Bronchial epithelial cell (primary cell): ENCODE data around the gene CMTM2. TPM values are rescaled to one million over a fixed set of nuclear protein-coding genes. Genes with fewer than 3 reads are reported as not detected.
"Not testable (repeated sequence)": the region's sequence is repeated elsewhere in the genome, so short reads cannot be mapped to it uniquely, and the experiment has no call there.

ENCODE experiments used
- DNase-seq: peaks from one replicate; pipeline ENCODE4 v3.0.0-alpha.2; 2010; ENCODE audit warnings: low read depth
- FAIRE-seq: peaks from 2 replicates; lab custom pipeline; 2011; peaks lifted over from hg19 to GRCh38; lab: Jason Lieb, UNC
- H3K27me3 ChIP-seq: 2 replicates; pipeline ENCODE4 v1.5.1; 2011; ENCODE audit warnings: low read length; ENCODE audit not compliant: control insufficient read depth, insufficient read depth
- H3K36me3 ChIP-seq: 2 replicates; pipeline ENCODE4 v1.5.1; 2011; ENCODE audit warnings: low read length; ENCODE audit not compliant: control insufficient read depth, insufficient read depth
- H3K4me3 ChIP-seq: 2 replicates; pipeline ENCODE4 v1.5.1; 2011; ENCODE audit warnings: mild to moderate bottlenecking, low read depth, low read length, control low read depth
- total RNA-seq: library from RNA; depleted of rRNA; stranded (reverse); fragments of >200 nt; gene quantifications from 2 replicates; pipeline ENCODE4 v1.2.1, GENCODE V29; 2014
- TF ChIP-seq, protein P1 (sequence below): IDR thresholded peaks from 2 replicates; pipeline ENCODE4 v1.5.1; 2011; ENCODE audit warnings: mild to moderate bottlenecking, moderate library complexity, low read length, control low read depth, inconsistent platforms; ENCODE audit not compliant: insufficient read depth, severe bottlenecking

Gene CMTM2
- total RNA-seq, 1 donor from 2014 or later = not detected

DNA sequence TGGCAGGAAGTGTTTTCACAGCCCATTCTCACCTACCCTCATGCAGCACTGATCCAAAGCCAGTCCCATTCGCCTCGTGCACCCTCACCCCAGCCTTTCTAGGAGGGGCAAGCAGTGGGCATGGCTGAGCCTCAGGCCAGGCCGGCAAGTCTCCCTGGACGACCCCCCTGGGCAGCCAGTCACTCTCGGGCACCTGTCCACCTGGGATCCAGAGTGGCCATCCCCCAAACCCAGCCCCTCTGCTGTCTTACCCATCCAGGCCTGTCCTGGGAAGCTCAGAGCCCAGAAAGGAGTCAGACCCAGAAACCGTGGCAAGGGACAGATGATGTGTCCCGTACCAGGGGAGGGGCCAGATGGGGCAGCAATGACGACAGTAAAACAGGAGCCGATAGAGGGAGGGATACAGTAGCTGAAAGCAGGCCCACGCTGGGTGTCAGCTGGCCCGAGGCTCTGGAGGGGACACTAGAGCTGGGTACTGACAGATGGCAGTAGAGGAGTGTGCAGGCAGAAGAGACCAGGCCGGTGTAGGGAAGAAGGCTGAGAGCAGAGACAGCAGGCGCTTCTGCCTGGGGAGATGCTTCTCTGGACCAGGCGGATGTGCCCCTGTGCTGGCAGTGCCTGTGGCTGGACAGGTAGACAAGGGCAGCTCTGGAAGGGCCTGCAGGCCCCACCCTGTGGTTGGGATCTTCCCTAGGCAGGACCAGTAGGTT is 31.0 kb downstream of the CMTM2 start:
- TF ChIP-seq, protein P1, sequence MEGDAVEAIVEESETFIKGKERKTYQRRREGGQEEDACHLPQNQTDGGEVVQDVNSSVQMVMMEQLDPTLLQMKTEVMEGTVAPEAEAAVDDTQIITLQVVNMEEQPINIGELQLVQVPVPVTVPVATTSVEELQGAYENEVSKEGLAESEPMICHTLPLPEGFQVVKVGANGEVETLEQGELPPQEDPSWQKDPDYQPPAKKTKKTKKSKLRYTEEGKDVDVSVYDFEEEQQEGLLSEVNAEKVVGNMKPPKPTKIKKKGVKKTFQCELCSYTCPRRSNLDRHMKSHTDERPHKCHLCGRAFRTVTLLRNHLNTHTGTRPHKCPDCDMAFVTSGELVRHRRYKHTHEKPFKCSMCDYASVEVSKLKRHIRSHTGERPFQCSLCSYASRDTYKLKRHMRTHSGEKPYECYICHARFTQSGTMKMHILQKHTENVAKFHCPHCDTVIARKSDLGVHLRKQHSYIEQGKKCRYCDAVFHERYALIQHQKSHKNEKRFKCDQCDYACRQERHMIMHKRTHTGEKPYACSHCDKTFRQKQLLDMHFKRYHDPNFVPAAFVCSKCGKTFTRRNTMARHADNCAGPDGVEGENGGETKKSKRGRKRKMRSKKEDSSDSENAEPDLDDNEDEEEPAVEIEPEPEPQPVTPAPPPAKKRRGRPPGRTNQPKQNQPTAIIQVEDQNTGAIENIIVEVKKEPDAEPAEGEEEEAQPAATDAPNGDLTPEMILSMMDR = no peak
- DNase-seq = no peak
- no peaks in the 10 kb centered on the region for H3K27me3 ChIP-seq
- FAIRE-seq = no peak
- no peak overlapping the region for H3K4me3 ChIP-seq
- H3K36me3 ChIP-seq = peaks cover 19% of the 10 kb centered on the region

- not testable (repeated sequence) for FAIRE-seq, H3K4me3 ChIP-seq, DNase-seq, H3K27me3 ChIP-seq
- H3K36me3 ChIP-seq = peaks cover 22% of the 10 kb centered on the region
These were observed 32.6 kb downstream of the CMTM2 start for GRCh38 chr16:66611911-66612310.

GRCh38 chr16:66612422-66612821 is 33.2 kb downstream of the CMTM2 start:
- FAIRE-seq = no peak

DNA sequence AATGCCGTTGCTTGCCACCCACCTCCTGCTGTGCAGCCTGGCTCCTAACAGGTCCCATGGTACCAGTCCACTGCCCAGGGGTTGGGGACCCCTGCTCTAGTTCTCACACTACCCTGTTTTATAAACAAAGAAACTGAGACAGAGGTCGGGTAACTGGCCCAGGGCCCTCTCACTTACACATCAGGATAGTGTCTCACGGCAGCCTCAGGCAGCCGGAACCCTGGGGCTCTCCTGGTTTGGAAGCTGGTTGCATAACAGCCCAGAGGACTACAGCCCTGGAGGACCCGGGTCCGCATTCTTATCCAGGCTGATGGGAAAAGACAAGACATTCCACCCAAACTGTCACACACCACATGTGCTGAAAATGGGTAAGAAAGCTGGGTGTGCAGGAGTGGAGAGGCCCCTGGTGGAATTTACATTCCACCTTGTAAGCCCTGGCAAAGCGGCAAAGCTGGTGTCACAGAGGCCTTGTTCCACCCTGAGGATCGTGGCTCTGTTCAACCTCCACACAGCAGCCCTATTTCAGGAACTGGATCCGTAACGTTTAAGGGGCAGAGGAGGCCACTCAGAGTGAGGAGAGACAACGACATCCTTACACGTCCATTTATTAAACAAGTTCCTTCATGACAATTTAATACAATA is 35.0 kb downstream of the CMTM2 start:
- FAIRE-seq = no peak
- no peaks in the 10 kb centered on the region for H3K27me3 ChIP-seq
- peaks cover 17% of the 10 kb centered on the region for H3K36me3 ChIP-seq
- H3K4me3 ChIP-seq = no peak overlapping the region
- TF ChIP-seq, protein P1 = no peak
- DNase-seq = no peak

More at GRCh38 chr16:66612422-66612821, 33.2 kb downstream of the CMTM2 start:
- DNase-seq = no peak
- Histone ChIP-seq H3K4me3 (no peak overlapping the region), H3K36me3 (peaks cover 22% of the 10 kb centered on the region), H3K27me3 (no peaks in the 10 kb centered on the region)
- TF ChIP-seq, protein P1 = no peak

DNA sequence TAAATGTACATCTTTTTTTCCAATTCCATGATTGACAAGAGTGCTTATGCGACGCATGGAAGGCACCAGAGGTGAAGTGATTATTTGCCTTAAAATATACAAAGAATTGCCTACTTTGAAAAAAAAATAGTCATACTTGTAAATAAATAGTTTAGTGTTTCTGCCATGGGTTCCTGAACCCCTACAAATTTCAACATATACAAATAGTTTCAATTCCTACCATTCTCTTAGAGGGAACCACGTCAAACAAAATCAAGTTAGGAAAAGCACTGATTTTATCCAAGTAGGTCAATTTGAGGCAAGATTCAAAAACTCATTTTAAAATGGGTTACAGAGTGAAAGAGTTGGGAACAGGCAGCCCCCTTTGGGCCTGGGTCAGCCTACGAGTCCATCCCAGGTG is 36.9 kb downstream of the CMTM2 start:
- no peak overlapping the region for H3K4me3 ChIP-seq
- no peak for FAIRE-seq
- H3K27me3 ChIP-seq = no peaks in the 10 kb centered on the region
- no peak for DNase-seq
- TF ChIP-seq, protein P1 = no peak
- peaks cover 15% of the 10 kb centered on the region for H3K36me3 ChIP-seq

GRCh38 chr16:66616592-66616991 is 37.3 kb downstream of the CMTM2 start:
- no peak for FAIRE-seq
- TF ChIP-seq, protein P1 = no peak

More at GRCh38 chr16:66616592-66616991, 37.3 kb downstream of the CMTM2 start:
- Histone ChIP-seq H3K36me3 (peaks cover 13% of the 10 kb centered on the region), H3K27me3 (no peaks in the 10 kb centered on the region), H3K4me3 (no peak overlapping the region)
- DNase-seq = no peak
